HepG2 (cell line): ENCODE data around the gene GFAP. TPM values are rescaled to one million over a fixed set of nuclear protein-coding genes. Genes with fewer than 3 reads are reported as not detected.

Experiments
- BRCA1 ChIP-seq: sonication (generic); formaldehyde crosslinking; IDR thresholded peaks from 2 replicates; pipeline ENCODE4 v1.4.0; 2020; ENCODE audit warnings: missing genetic modification reagents
- CHCHD3 ChIP-seq: sonication (generic); formaldehyde crosslinking; IDR thresholded peaks from 2 replicates; pipeline ENCODE4 v1.8.0; 2022; ENCODE audit warnings: mild to moderate bottlenecking, missing genetic modification reagents, moderate library complexity
- MEIS1 ChIP-seq: sonication (generic); formaldehyde crosslinking; IDR thresholded peaks from 2 replicates; pipeline ENCODE4 v1.9.0; 2021; ENCODE audit warnings: mild to moderate bottlenecking, missing genetic modification reagents, moderate library complexity, borderline replicate concordance
- NONO ChIP-seq, 2 experiments: fragments of 450-650 bp in 1 of 2; sonication (generic) in 1 of 2; formaldehyde crosslinking in 1 of 2; IDR thresholded peaks in 1 of 2; conservative IDR thresholded peaks in 1 of 2; 2 replicates each; pipeline versions ENCODE4 v1.6.1 to v1.8.0; 2017 to 2022; ENCODE audit warnings: mild to moderate bottlenecking in 1 of 2, missing genetic modification reagents in 1 of 2, moderate library complexity in 1 of 2
- POGK ChIP-seq: sonication (generic); formaldehyde crosslinking; conservative IDR thresholded peaks from 2 replicates; pipeline ENCODE4 v1.8.0; 2022; ENCODE audit warnings: mild to moderate bottlenecking, moderate library complexity, missing genetic modification reagents
- SRY ChIP-seq: sonication (generic); formaldehyde crosslinking; IDR thresholded peaks from 2 replicates; pipeline ENCODE4 v1.8.0; 2022; ENCODE audit warnings: mild to moderate bottlenecking, missing genetic modification reagents
- TBP ChIP-seq: sonication (generic); formaldehyde crosslinking; IDR thresholded peaks from 2 replicates; pipeline ENCODE4 v1.5.0; 2020; ENCODE audit warnings: missing genetic modification reagents
- TFDP1 ChIP-seq: IDR thresholded peaks from 2 replicates; pipeline ENCODE4 v1.6.1; 2016; ENCODE audit warnings: missing compliant biosample characterization, missing genetic modification reagents, borderline replicate concordance
- ZMYM3 ChIP-seq: sonication (generic); formaldehyde crosslinking; IDR thresholded peaks from 2 replicates; pipeline ENCODE4 v1.5.1; 2020; ENCODE audit warnings: mild to moderate bottlenecking, missing genetic modification reagents
- ZNF414 ChIP-seq: sonication (generic); formaldehyde crosslinking; IDR thresholded peaks from 2 replicates; pipeline ENCODE4 v1.5.0; 2020; ENCODE audit warnings: missing genetic modification reagents
- polyA plus RNA-seq, 8 experiments: library from polyadenylated mRNA; depleted of rRNA in 3 of 8; stranded (reverse) in 7 of 8; unstranded in 1 of 8; fragments of >200 nt; fragmentation: Illumina TruSeq in 4 of 8; extraction: Trizol in 4 of 8; gene quantifications; 2 replicates each; pipeline versions ENCODE4 v1.2.1 to v1.2.3, GENCODE V29; 2011 to 2016; ENCODE audit warnings: low read depth in 4 of 8, missing spikeins in 1 of 8, mixed read lengths in 1 of 8; ENCODE audit not compliant: insufficient read depth in 1 of 8
- total RNA-seq, 5 experiments: library from RNA; depleted of rRNA; stranded (reverse); fragments of >200 nt; fragmentation: Illumina TruSeq; extraction: Trizol; gene quantifications; 2 replicates each; pipeline ENCODE4 v1.2.3, GENCODE V29; 2016; ENCODE audit warnings: low read depth in 1 of 5
- TF ChIP-seq, protein P1 (sequence below): sonication (generic); formaldehyde crosslinking; IDR thresholded peaks from 2 replicates; pipeline ENCODE4 v1.5.0; 2020; ENCODE audit warnings: missing genetic modification reagents
- TF ChIP-seq, protein P2 (sequence below): sonication (generic); formaldehyde crosslinking; IDR thresholded peaks from 2 replicates; pipeline ENCODE4 v1.8.1; 2023; ENCODE audit warnings: mild to moderate bottlenecking, missing genetic modification reagents
- TF ChIP-seq, protein P3 (sequence below): sonication (generic); formaldehyde crosslinking; IDR thresholded peaks from 2 replicates; pipeline ENCODE4; 2020; ENCODE audit warnings: missing genetic modification reagents, mild to moderate bottlenecking, borderline replicate concordance
- TF ChIP-seq, protein P4 (sequence below): sonication (generic); formaldehyde crosslinking; IDR thresholded peaks from 2 replicates; pipeline ENCODE4 v1.5.1; 2020; ENCODE audit warnings: mild to moderate bottlenecking, moderate library complexity, missing genetic modification reagents

Gene GFAP
- total and polyA plus RNA-seq, 2 of the 13 experiments (the other 11 are each of a cell fraction or from before 2014, with no cell fraction given) = 0.11 to 0.29 TPM

DNA sequence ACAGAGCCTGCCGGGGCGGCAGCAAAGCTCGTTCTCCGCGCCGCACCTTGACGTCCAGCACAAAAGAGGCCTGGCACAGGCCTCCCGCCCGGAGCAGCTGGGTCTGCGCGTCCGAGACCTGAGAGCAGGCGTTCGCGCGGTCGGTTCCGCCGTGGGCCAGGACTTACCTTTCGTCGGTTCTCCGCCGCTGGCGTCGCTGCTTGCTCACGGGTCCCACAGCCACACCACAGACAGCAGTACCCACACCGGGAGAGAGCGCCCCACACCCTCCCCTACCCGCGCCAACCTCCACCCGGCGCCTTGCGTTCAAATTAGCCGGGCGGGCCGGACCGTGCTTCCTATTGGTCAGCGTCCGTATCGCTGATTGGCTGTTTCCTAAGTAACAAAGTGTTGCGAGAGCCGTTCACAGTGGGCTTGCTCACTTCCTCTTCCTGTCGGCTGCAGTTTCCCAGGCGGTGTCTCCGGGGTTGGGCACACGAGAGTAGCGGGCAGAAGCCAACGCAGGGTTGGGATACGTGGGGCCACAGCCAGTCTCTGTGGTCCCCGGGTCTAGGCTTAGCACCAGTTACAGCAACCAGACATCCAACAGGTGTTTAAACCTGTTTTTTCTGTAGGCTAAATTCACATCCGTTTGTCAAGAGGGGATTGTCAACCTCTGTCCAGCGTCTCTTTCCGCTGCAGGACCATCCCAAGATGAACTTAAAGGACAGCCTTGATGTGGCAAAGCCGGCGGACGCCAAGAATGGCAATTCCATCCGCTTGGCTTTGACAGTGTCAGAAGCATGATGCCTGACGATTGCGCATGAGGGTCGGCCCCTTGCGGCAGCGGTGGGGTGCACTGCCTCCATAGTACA lies 32.4 kb upstream of the GFAP start, which contains the start of gene KIF18B (continued):
- TF ChIP-seq SRY (CRISPR knock-in tag) (peak; percentile 52; the same call in 1 of the 2 replicates), NONO (IDR thresholded peaks at IDR 0.05) (no peak), NONO (CRISPR knock-in tag; conservative IDR thresholded peaks at IDR 0.05) (peak; percentile 40; the same call in 1 of the 2 replicates), ZMYM3 (CRISPR knock-in tag) (no peak), MEIS1 (0 out of 2 replicates have a peak, but pooled peaks have one; percentile 66), POGK (CRISPR knock-in tag) (peak; percentile 98), TFDP1 (CRISPR knock-in tag) (peak; percentile 100), ZNF414 (CRISPR knock-in tag) (peak; percentile 59; the same call in 1 of the 2 replicates), CHCHD3 (CRISPR knock-in tag) (peak; percentile 91; the same call in 1 of the 2 replicates), BRCA1 (CRISPR knock-in tag) (0 out of 2 replicates have a peak, but pooled peaks have one; percentile 33), TBP (CRISPR knock-in tag) (0 out of 2 replicates have a peak, but pooled peaks have one; percentile 71)
- TF ChIP-seq, protein P1, sequence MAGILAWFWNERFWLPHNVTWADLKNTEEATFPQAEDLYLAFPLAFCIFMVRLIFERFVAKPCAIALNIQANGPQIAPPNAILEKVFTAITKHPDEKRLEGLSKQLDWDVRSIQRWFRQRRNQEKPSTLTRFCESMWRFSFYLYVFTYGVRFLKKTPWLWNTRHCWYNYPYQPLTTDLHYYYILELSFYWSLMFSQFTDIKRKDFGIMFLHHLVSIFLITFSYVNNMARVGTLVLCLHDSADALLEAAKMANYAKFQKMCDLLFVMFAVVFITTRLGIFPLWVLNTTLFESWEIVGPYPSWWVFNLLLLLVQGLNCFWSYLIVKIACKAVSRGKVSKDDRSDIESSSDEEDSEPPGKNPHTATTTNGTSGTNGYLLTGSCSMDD (CRISPR knock-in tag) = 0 out of 2 replicates have a peak, but pooled peaks have one; percentile 47
- TF ChIP-seq, protein P2, sequence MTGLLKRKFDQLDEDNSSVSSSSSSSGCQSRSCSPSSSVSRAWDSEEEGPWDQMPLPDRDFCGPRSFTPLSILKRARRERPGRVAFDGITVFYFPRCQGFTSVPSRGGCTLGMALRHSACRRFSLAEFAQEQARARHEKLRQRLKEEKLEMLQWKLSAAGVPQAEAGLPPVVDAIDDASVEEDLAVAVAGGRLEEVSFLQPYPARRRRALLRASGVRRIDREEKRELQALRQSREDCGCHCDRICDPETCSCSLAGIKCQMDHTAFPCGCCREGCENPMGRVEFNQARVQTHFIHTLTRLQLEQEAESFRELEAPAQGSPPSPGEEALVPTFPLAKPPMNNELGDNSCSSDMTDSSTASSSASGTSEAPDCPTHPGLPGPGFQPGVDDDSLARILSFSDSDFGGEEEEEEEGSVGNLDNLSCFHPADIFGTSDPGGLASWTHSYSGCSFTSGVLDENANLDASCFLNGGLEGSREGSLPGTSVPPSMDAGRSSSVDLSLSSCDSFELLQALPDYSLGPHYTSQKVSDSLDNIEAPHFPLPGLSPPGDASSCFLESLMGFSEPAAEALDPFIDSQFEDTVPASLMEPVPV (CRISPR knock-in tag) = peak; percentile 95
- TF ChIP-seq, protein P3, sequence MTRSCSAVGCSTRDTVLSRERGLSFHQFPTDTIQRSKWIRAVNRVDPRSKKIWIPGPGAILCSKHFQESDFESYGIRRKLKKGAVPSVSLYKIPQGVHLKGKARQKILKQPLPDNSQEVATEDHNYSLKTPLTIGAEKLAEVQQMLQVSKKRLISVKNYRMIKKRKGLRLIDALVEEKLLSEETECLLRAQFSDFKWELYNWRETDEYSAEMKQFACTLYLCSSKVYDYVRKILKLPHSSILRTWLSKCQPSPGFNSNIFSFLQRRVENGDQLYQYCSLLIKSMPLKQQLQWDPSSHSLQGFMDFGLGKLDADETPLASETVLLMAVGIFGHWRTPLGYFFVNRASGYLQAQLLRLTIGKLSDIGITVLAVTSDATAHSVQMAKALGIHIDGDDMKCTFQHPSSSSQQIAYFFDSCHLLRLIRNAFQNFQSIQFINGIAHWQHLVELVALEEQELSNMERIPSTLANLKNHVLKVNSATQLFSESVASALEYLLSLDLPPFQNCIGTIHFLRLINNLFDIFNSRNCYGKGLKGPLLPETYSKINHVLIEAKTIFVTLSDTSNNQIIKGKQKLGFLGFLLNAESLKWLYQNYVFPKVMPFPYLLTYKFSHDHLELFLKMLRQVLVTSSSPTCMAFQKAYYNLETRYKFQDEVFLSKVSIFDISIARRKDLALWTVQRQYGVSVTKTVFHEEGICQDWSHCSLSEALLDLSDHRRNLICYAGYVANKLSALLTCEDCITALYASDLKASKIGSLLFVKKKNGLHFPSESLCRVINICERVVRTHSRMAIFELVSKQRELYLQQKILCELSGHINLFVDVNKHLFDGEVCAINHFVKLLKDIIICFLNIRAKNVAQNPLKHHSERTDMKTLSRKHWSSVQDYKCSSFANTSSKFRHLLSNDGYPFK = peak; percentile 12; the same call in 1 of the 2 replicates
- TF ChIP-seq, protein P4, sequence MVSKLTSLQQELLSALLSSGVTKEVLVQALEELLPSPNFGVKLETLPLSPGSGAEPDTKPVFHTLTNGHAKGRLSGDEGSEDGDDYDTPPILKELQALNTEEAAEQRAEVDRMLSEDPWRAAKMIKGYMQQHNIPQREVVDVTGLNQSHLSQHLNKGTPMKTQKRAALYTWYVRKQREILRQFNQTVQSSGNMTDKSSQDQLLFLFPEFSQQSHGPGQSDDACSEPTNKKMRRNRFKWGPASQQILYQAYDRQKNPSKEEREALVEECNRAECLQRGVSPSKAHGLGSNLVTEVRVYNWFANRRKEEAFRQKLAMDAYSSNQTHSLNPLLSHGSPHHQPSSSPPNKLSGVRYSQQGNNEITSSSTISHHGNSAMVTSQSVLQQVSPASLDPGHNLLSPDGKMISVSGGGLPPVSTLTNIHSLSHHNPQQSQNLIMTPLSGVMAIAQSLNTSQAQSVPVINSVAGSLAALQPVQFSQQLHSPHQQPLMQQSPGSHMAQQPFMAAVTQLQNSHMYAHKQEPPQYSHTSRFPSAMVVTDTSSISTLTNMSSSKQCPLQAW = peak; percentile 85
